Measurements from ENCODE around the gene MC1R. TPM values are rescaled to one million over a fixed set of nuclear protein-coding genes. Genes with fewer than 3 reads are reported as not detected.

The MC1R gene
- total and polyA plus RNA-seq, 2 of the 4 experiments (the other 2 are of a cell fraction), result 3.8 to 9.5 TPM

DNA sequence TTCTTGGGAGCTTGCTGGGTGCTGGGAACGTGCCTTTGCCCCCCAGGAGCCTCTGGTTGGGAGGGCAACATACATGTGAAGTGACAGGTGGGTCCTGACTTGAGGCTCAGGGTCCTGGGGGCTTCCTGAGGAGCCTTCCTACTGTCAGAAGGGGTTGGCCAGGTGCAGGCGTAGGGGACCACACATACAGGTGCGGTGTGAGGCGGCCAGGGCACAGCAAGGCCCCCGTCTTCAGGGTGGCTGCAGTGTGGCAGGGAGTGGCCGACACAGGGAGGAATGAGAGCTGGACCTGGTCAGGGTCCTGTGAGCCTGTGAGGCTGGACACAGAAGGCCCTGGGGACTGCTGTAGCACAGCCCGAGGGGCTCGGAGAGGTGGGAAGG, 34.6 kb upstream of the MC1R start:
- Histone ChIP-seq H3K18ac (ENCODE audit: low read depth, low read length) (no peak overlapping the region), H2BK15ac (ENCODE audit: low read depth, low read length) (no peak overlapping the region), H3K79me1 (ENCODE audit: low read depth in 1 of 2, low read length in 2 of 2) (peaks cover 34 to 54% of the 10 kb centered on the region in 2 experiments), H3K23ac (ENCODE audit: low read depth, low read length) (no peak overlapping the region), H4K8ac (ENCODE audit: low read depth in 2 of 2, low read length in 2 of 2) (no peak overlapping the region), H3K4ac (ENCODE audit: low read depth, low read length) (no peak overlapping the region), H3K4me2 (ENCODE audit: low read depth, low read length) (no peak overlapping the region), H2BK20ac (ENCODE audit: low read depth, low read length) (no peak overlapping the region), H3K14ac (replicated peaks; ENCODE audit: low read depth, low read length) (no peak overlapping the region), H2BK5ac (ENCODE audit: low read depth, low read length, poor library complexity, severe bottlenecking) (no peak overlapping the region), H3K27ac (ENCODE audit: insufficient read depth, low read length) (no peak overlapping the region), H3K9ac (ENCODE audit: low read depth, low read length) (no peak overlapping the region), H3K27me3 (ENCODE audit: control insufficient read depth, insufficient read depth, low read length) (no peaks in the 10 kb centered on the region), H3K9me1 (ENCODE audit: insufficient read depth, low read length) (peaks cover 12% of the 10 kb centered on the region; the same call in 1 of the 2 replicates), H3K9me3 (ENCODE audit: control insufficient read depth, insufficient read depth, low read length) (no peaks in the 10 kb centered on the region), H3K56ac (ENCODE audit: extremely low read depth, insufficient read depth, low read length) (no peak overlapping the region), H2BK120ac (ENCODE audit: low read depth, low read length) (no peak overlapping the region), H4K20me1 (ENCODE audit: insufficient read depth, low read length) (peaks cover 64% of the 10 kb centered on the region), H4K5ac (ENCODE audit: low read depth, low read length) (no peak overlapping the region), H3K4me3 (ENCODE audit: insufficient read depth, low read depth, low read length) (no peak overlapping the region), H3K36me3 (ENCODE audit: control insufficient read depth, insufficient read depth, low read length) (peaks cover 63% of the 10 kb centered on the region), H4K91ac (ENCODE audit: insufficient read depth, low read depth, low read length) (no peak overlapping the region), H2AFZ (replicated peaks; ENCODE audit: low read length, poor library complexity) (no peak overlapping the region), H3K4me1 (ENCODE audit: control insufficient read depth, insufficient read depth, low read length) (peaks cover 2% of the 10 kb centered on the region; the same call in 1 of the 2 replicates), H2AK5ac (ENCODE audit: low read depth, low read length) (no peak overlapping the region), H2AK9ac (replicated peaks; ENCODE audit: low read depth, low read length, poor library complexity) (no peak overlapping the region)
- ChIA-PET POLR2A (ENCODE audit: unreplicated experiment) (no interaction called here), CTCF (no interaction called here)
- DNase-seq, result no peak
- ATAC-seq (ENCODE audit: low read depth), result no peak
- no peak for TF ChIP-seq MAFK (IDR thresholded peaks at IDR 0.05; ENCODE audit: low read depth, low read length)
- intact Hi-C loops (cut with micrococcal nuclease) (no loop called here), in situ Hi-C loops (cut with MboI; ENCODE audit: low sequenced_read_pairs) (no loop called here), dilution Hi-C loops (cut with HindIII; ENCODE audit: low sequenced_read_pairs, unreplicated experiment) (no loop called here)
- BruUV-seq (replicated peaks), result no TSS peak
- WGBS, 2 experiments (ENCODE audit: extremely low coverage in 2 of 2, insufficient read length in 1 of 2), result 95% methylated on average over 3 of the region's 8 CpGs; no CpG with 5 or more reads in 1 of the 2 experiments

Data from IMR-90 (cell line).